Adrenal gland (tissue), 12 donors: Measurements from ENCODE around the gene GMPPA. TPM values are rescaled to one million over a fixed set of nuclear protein-coding genes. Genes with fewer than 3 reads are reported as not detected.

Experiments used
- DNase-seq, 7 donors: peaks; one replicate each; pipeline ENCODE4 v3.0.0-alpha.2; 2019 to 2020
- H3K27ac ChIP-seq, 5 donors: fragments of 200-600 bp; sonication (generic) in 4 of 5; 1 replicate in 3 of 5; 2 replicates in 2 of 5; pipeline versions ENCODE4 v1.5.1 to v1.8.0; 2016 to 2020; ENCODE audit warnings: mild to moderate bottlenecking in 1 of 5
- H3K27me3 ChIP-seq: fragments of 200-600 bp; 2 replicates; pipeline ENCODE4 v1.8.0; 2021
- H3K36me3 ChIP-seq, 2 donors: fragments of 200-600 bp; replicated peaks in 1 of 2; 1 replicate in 1 of 2; 2 replicates in 1 of 2; pipeline versions ENCODE4 v1.5.1 to v1.8.0; 2018 to 2022
- H3K4me1 ChIP-seq, 2 donors: fragments of 200-600 bp; replicated peaks in 1 of 2; 1 replicate in 1 of 2; 2 replicates in 1 of 2; pipeline versions ENCODE4 v1.5.1 to v1.8.0; 2018 to 2021
- H3K4me3 ChIP-seq, 4 donors: fragments of 200-600 bp; sonication (generic) in 3 of 4; one replicate each; pipeline ENCODE4 v1.5.1; 2016 to 2018
- H3K9me3 ChIP-seq, 3 donors: fragments of 200-600 bp; sonication (generic) in 1 of 3; replicated peaks in 1 of 3; 1 replicate in 2 of 3; 2 replicates in 1 of 3; pipeline versions ENCODE4 v1.5.1 to v1.8.0; 2016 to 2021
- POLR2A ChIP-seq, 2 donors: fragments of 450-650 bp; IDR thresholded peaks; one replicate each; pipeline ENCODE4 v1.6.1; 2017; ENCODE audit warnings: antibody characterized with exemption in 2 of 2, mild to moderate bottlenecking in 2 of 2, moderate library complexity in 1 of 2
- WGBS, 4 donors: extraction: QIAGEN DNeasy Blood & Tissue Kit in 2 of 4; methylation state at CpG; one replicate each; pipeline versions ENCODE4 v1.1.5 to v1.1.7; 2013 to 2017; 5-methylcytosine and 5-hydroxymethylcytosine counted together
- intact Hi-C, 2 donors: fragments of 100-400 bp; cut with DNase I; formaldehyde crosslinking; loops; one replicate each; pipeline versions ENCODE4 v1.14.1 to v1.15.0; 2022 to 2023
- polyA plus RNA-seq, 3 donors: library from polyadenylated mRNA; stranded (reverse); fragments of 200-250 nt in 2 of 3; fragments of 350-450 nt in 1 of 3; fragmentation: Illumina TruSeq in 1 of 3; extraction: RNeasy Lipid Tissue Mini Kit (QIAGEN cat#74804) in 1 of 3; gene quantifications; one replicate each; pipeline ENCODE4 v1.2.3, GENCODE V29; 2013 to 2014
- total RNA-seq, 9 donors: library from RNA; depleted of rRNA in 4 of 9; stranded (reverse); fragments of >200 nt in 4 of 9; fragments of 120-200 nt in 1 of 9; fragmentation: NEBNext Ultra II Directional in 1 of 9; extraction: Animal tissue kit (Norgen Biotek cat#: 25700) in 1 of 9; gene quantifications; one replicate each; pipeline versions ENCODE4 v1.1.0 to v1.2.4, GENCODE V29; 2013 to 2023
- TF ChIP-seq, protein P1 (sequence below), 6 experiments: fragments of 450-650 bp in 4 of 6; fragments of 200-600 bp in 2 of 6; sonication (generic) in 1 of 6; IDR thresholded peaks; 1 replicate in 5 of 6; 2 replicates in 1 of 6; pipeline versions ENCODE4 v1.5.1 to v1.8.0; 2016 to 2021; ENCODE audit warnings: antibody characterized with exemption in 6 of 6, mild to moderate bottlenecking in 2 of 6, moderate library complexity in 1 of 6
- donor health status: healthy with polysubstance abuse.
- donor health status: Bipolar disorder and iron deficiency.
- donor health status: DM: yes; HTN: yes; CAD: no.
- donor health status: DM: no; HTN: no; CAD: no.
- donor health status: DM: no; HTN: no; CAD: no.
- donor health status: DM: yes; HTN: yes; CAD: no.

Gene GMPPA
- total and polyA plus RNA-seq, 12 donors, result 23.0 to 72.2 (median 35.3) TPM

DNA sequence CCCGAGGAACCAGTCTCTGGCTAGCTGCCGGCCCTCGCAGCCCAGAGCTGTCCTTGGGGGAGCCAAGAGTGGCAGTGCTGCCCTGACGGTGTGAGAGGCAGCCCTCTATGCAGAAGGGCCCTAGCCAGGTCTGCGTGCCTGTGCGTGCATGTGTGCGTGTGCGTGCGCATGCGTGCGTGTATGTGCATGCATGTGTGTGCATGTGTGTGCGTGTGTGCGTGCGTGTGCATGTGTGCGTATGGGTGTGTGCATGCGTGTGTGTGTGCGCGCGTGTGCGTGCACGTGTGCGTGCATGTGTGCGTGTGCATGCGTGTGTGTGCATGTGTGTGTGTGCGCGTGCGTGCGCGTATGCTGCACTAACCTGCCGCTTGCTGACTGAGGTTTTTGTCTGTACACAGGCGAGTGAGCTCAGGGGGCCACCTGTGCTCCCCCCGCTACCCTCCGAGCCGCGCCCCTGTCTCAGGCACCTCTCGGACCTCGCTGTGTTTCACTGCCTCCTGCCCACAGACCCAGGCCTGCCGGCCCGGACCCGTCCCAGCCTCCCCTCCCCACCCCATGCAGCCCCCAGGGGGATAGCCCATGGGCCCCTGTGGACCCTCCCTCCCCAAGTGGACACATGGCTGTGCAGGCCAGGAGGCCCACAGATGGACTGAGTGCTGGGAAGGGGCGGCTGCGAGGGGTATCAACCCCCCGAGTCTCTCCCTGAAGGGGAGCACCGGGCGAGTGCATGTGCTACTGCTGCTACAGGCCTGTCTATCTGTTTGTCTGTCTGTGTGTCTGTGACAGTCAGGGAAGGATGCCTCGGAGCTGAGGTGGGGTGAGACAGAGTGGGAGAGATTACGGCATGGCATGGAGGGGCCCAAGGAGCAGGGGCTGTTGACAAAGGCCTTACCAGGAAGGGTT lies 32.8 kb upstream of the GMPPA start:
- H3K4me3 ChIP-seq, result no peak overlapping the region
- H3K27ac ChIP-seq, result no peak overlapping the region
- H3K4me1 ChIP-seq, result no peaks in the 10 kb centered on the region
- DNase-seq, result no peak
- H3K36me3 ChIP-seq, result no peaks in the 10 kb centered on the region
- no peak for TF ChIP-seq POLR2A (IDR thresholded peaks at IDR 0.05)
- TF ChIP-seq, protein P1, sequence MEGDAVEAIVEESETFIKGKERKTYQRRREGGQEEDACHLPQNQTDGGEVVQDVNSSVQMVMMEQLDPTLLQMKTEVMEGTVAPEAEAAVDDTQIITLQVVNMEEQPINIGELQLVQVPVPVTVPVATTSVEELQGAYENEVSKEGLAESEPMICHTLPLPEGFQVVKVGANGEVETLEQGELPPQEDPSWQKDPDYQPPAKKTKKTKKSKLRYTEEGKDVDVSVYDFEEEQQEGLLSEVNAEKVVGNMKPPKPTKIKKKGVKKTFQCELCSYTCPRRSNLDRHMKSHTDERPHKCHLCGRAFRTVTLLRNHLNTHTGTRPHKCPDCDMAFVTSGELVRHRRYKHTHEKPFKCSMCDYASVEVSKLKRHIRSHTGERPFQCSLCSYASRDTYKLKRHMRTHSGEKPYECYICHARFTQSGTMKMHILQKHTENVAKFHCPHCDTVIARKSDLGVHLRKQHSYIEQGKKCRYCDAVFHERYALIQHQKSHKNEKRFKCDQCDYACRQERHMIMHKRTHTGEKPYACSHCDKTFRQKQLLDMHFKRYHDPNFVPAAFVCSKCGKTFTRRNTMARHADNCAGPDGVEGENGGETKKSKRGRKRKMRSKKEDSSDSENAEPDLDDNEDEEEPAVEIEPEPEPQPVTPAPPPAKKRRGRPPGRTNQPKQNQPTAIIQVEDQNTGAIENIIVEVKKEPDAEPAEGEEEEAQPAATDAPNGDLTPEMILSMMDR (IDR thresholded peaks at IDR 0.05), result no peak
- no peaks in the 10 kb centered on the region for H3K9me3 ChIP-seq
- WGBS, 4 donors, result 82 to 89% (median 88%) methylated on average over 20 to 47 of the region's 47 CpGs
- intact Hi-C loops, result no loop called here
- no peaks in the 10 kb centered on the region for H3K27me3 ChIP-seq

DNA sequence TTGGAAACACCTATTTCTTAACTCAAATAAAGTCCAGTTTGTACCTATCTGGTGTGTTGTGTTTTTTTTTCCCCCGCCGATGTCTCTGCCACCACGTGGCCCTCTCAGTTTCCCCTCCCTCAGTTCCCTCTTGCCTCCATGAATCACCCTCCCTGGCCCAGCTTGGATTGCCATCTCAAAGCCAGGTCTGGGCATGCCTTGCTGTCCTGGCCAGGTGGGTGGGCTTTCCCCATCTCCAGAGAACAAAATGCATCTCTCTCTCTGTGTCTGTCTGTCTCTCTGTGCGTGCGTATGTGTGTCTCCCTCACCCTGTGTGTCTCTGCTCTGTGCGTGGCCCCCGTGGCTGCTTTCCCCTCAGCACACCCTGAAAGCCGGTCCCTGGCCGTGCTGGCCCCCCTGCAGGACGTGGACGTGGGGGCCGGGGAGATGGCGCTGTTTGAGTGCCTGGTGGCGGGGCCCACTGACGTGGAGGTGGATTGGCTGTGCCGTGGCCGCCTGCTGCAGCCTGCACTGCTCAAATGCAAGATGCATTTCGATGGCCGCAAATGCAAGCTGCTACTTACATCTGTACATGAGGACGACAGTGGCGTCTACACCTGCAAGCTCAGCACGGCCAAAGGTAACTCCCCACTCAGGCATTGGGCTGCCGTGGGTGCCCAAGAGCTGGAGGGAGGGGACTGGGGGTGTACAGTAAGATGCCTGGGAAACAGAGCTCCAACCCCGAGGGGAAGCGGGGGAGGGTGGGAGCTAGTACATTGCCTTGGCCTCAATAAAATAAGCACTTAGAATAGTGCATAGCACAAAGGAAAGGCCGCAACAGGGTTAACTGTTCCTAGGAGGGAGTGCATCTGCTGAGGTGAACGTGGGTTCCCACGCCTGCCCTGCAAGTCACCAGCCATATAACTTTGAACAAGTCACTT lies 31.6 kb upstream of the GMPPA start:
- DNase-seq, result no peak
- Histone ChIP-seq H3K27ac (no peak overlapping the region), H3K27me3 (no peaks in the 10 kb centered on the region), H3K9me3 (no peaks in the 10 kb centered on the region), H3K4me1 (no peaks in the 10 kb centered on the region), H3K4me3 (no peak overlapping the region), H3K36me3 (no peaks in the 10 kb centered on the region)
- no peak for TF ChIP-seq POLR2A (IDR thresholded peaks at IDR 0.05)
- TF ChIP-seq, protein P1 (IDR thresholded peaks at IDR 0.05), result no peak
- intact Hi-C loops, result no loop called here
- 77 to 86% (median 82%) methylated on average over 18 to 28 of the region's 28 CpGs for WGBS, 4 donors

DNA sequence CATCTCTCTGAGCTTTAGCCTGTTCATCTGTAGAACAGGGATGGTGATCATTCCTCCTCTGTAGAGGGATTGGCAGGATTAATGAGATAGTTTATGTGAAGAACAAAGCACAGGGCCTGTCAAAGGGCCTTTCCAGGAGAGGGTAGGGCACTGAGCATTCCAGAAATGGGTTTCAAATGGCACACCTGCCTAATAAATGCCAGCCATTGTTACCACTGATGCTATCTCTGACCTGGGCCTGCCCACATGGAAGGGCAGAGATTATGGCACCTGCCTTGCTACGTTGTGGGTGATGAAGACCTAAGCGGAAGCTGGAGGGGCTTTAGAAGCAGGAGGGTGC lies 31.0 kb upstream of the GMPPA start:
- DNase-seq, result no peak
- 71 to 91% (median 87%) methylated on average over 1 to 2 of the region's 2 CpGs for WGBS, 4 donors
- intact Hi-C loops, result no loop called here
- Histone ChIP-seq H3K36me3 (no peaks in the 10 kb centered on the region), H3K27ac (no peak overlapping the region), H3K4me3 (no peak overlapping the region), H3K9me3 (no peaks in the 10 kb centered on the region), H3K4me1 (no peaks in the 10 kb centered on the region), H3K27me3 (no peaks in the 10 kb centered on the region)
- TF ChIP-seq, protein P1 (IDR thresholded peaks at IDR 0.05), result no peak

DNA sequence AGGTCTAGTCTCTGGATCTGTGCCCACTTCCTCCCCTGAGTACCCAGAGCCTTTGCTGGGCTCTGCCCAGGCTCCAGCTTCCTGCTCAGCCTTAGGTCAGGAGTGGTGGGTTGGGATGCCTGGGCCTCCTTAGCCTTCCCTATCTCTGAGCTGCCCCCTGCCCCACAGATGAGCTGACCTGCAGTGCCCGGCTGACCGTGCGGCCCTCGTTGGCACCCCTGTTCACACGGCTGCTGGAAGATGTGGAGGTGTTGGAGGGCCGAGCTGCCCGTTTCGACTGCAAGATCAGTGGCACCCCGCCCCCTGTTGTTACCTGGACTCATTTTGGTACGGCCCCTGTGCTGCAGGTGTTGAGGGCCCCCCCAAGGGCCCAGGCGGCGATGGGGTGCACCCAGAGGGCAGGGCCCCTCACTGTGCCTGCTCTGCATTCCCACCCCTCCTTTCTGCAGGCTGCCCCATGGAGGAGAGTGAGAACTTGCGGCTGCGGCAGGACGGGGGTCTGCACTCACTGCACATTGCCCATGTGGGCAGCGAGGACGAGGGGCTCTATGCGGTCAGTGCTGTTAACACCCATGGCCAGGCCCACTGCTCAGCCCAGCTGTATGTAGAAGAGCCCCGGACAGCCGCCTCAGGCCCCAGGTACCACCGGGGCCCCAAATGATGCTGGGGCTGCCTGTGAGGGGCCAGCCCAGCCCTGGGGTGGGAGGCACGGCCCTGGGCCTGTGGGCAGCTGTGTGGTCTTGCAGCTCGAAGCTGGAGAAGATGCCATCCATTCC lies 30.1 kb upstream of the GMPPA start:
- intact Hi-C loops, result no loop called here
- H3K27me3 ChIP-seq, result no peaks in the 10 kb centered on the region
- 89 to 98% (median 94%) methylated on average over 6 to 23 of the region's 23 CpGs for WGBS, 4 donors
- H3K4me3 ChIP-seq, result no peak overlapping the region
- DNase-seq, result no peak
- TF ChIP-seq, protein P1 (IDR thresholded peaks at IDR 0.05), result no peak
- TF ChIP-seq POLR2A (IDR thresholded peaks at IDR 0.05), result no peak
- H3K27ac ChIP-seq, result no peak overlapping the region
- no peaks in the 10 kb centered on the region for H3K9me3 ChIP-seq
- H3K4me1 ChIP-seq, result no peaks in the 10 kb centered on the region
- H3K36me3 ChIP-seq, result no peaks in the 10 kb centered on the region
